Gastroesophageal sphincter (tissue), 4 donors: ENCODE data around the gene ITGB1BP1. TPM values are rescaled to one million over a fixed set of nuclear protein-coding genes. Genes with fewer than 3 reads are reported as not detected.

ENCODE experiments used
- ATAC-seq: fragments of 150-250 bp; one replicate; pipeline ENCODE4 v1.9.1; 2016; ENCODE audit warnings: mild to moderate bottlenecking, moderate library complexity
- H3K27ac ChIP-seq, 4 donors: fragments of 200-600 bp; sonication (generic) in 3 of 4; 1 replicate in 3 of 4; 2 replicates in 1 of 4; pipeline ENCODE4 v1.5.1; 2016 to 2019
- H3K27me3 ChIP-seq: fragments of 200-600 bp; sonication (generic); one replicate; pipeline ENCODE4 v1.5.1; 2019
- H3K36me3 ChIP-seq, 2 donors: fragments of 200-600 bp; sonication (generic); one replicate each; pipeline ENCODE4 v1.5.1; 2019; ENCODE audit warnings: control low read depth in 1 of 2
- H3K4me1 ChIP-seq, 3 donors: fragments of 200-600 bp; sonication (generic); 1 replicate in 2 of 3; 2 replicates in 1 of 3; pipeline ENCODE4 v1.5.1; 2016 to 2019; ENCODE audit warnings: control low read depth in 2 of 3
- H3K4me3 ChIP-seq, 2 donors: fragments of 200-600 bp; sonication (generic); one replicate each; pipeline ENCODE4 v1.5.1; 2019; ENCODE audit warnings: mild to moderate bottlenecking in 1 of 2, moderate library complexity in 1 of 2
- H3K9me3 ChIP-seq, 3 donors: fragments of 200-600 bp; sonication (generic); one replicate each; pipeline ENCODE4 v1.5.1; 2017 to 2019; ENCODE audit warnings: control low read depth in 2 of 3
- CTCF ChIP-seq, 4 experiments: fragments of 200-600 bp in 2 of 4; fragments of 450-650 bp in 2 of 4; sonication (generic) in 1 of 4; IDR thresholded peaks; one replicate each; pipeline ENCODE4 v1.5.1; 2017 to 2019; ENCODE audit warnings: antibody characterized with exemption in 4 of 4, mild to moderate bottlenecking in 2 of 4, moderate library complexity in 2 of 4
- EP300 ChIP-seq: sonication (generic); formaldehyde crosslinking; IDR thresholded peaks from one replicate; pipeline ENCODE4 v1.6.1; 2017; ENCODE audit warnings: antibody characterized with exemption, mild to moderate bottlenecking
- POLR2A ChIP-seq, 2 donors: fragments of 450-650 bp; IDR thresholded peaks; one replicate each; pipeline ENCODE4 v1.6.1; 2017; ENCODE audit warnings: antibody characterized with exemption in 2 of 2, mild to moderate bottlenecking in 2 of 2, moderate library complexity in 1 of 2
- POLR2AphosphoS5 ChIP-seq: sonication (generic); formaldehyde crosslinking; IDR thresholded peaks from one replicate; pipeline ENCODE4 v1.6.1; 2017; ENCODE audit warnings: antibody characterized with exemption
- WGBS, 2 donors: methylation state at CpG; one replicate each; pipeline ENCODE4 v1.1.5; 2018; ENCODE audit warnings: low coverage in 1 of 2; 5-methylcytosine and 5-hydroxymethylcytosine counted together
- total RNA-seq, 4 donors: library from RNA; depleted of rRNA; stranded (reverse); fragments of >200 nt; gene quantifications; one replicate each; pipeline ENCODE4 v1.1.0, GENCODE V29; 2016

ITGB1BP1 gene
- total RNA-seq, 4 donors from 2014 or later = 52.8 to 80.4 (median 69.6) TPM

GRCh38 chr2:9440058-9440727 is 16.9 kb upstream of the ITGB1BP1 start:
- Histone ChIP-seq H3K4me3 (no peak overlapping the region), H3K9me3 (no peaks in the 10 kb centered on the region), H3K27me3 (no peaks in the 10 kb centered on the region), H3K4me1 (no peaks in the 10 kb centered on the region), H3K27ac (no peak overlapping the region), H3K36me3 (peaks cover 0 to 99% of the 10 kb centered on the region in 2 donors)
- TF ChIP-seq POLR2A (IDR thresholded peaks at IDR 0.05) (no peak), EP300 (no peak), POLR2AphosphoS5 (no peak), CTCF (IDR thresholded peaks at IDR 0.05) (no peak)
- ATAC-seq = no peak
- 86 to 89% methylated on average over 1 of the region's 1 CpG for WGBS, 2 donors

GRCh38 chr2:9439536-9439935 is 16.2 kb upstream of the ITGB1BP1 start:
- ATAC-seq = no peak

GRCh38 chr2:9434489-9434888 is 11.2 kb upstream of the ITGB1BP1 start:
- H3K27ac ChIP-seq = no peak overlapping the region
- no peaks in the 10 kb centered on the region for H3K27me3 ChIP-seq
- H3K36me3 ChIP-seq = peaks cover 0 to 98% of the 10 kb centered on the region in 2 donors
- no peak for ATAC-seq
- 67 to 80% methylated on average over 2 of the region's 2 CpGs for WGBS, 2 donors
- H3K4me3 ChIP-seq = no peak overlapping the region
- no peak for TF ChIP-seq POLR2AphosphoS5
- TF ChIP-seq CTCF (IDR thresholded peaks at IDR 0.05) = no peak
- TF ChIP-seq EP300 = no peak
- TF ChIP-seq POLR2A (IDR thresholded peaks at IDR 0.05) = no peak
- no peaks in the 10 kb centered on the region for H3K9me3 ChIP-seq
- no peaks in the 10 kb centered on the region for H3K4me1 ChIP-seq

More at GRCh38 chr2:9439536-9439935, 16.2 kb upstream of the ITGB1BP1 start:
- no peaks in the 10 kb centered on the region for H3K9me3 ChIP-seq
- peaks cover 0 to 99% of the 10 kb centered on the region in 2 donors for H3K36me3 ChIP-seq
- H3K27me3 ChIP-seq = no peaks in the 10 kb centered on the region
- 89 to 100% methylated on average over 1 of the region's 1 CpG for WGBS, 2 donors
- H3K4me1 ChIP-seq = no peaks in the 10 kb centered on the region
- no peak overlapping the region for H3K27ac ChIP-seq
- TF ChIP-seq POLR2A (IDR thresholded peaks at IDR 0.05) (no peak), POLR2AphosphoS5 (no peak), EP300 (no peak), CTCF (IDR thresholded peaks at IDR 0.05) (no peak)
- no peak overlapping the region for H3K4me3 ChIP-seq

GRCh38 chr2:9430316-9431293 is 7.3 kb upstream of the ITGB1BP1 start:
- H3K4me3 ChIP-seq = no peak overlapping the region
- no peak for TF ChIP-seq EP300
- no peak for TF ChIP-seq POLR2A (IDR thresholded peaks at IDR 0.05)
- TF ChIP-seq CTCF (IDR thresholded peaks at IDR 0.05) = no peak
- no peak for TF ChIP-seq POLR2AphosphoS5
- no peaks in the 10 kb centered on the region for H3K4me1 ChIP-seq
- H3K9me3 ChIP-seq = no peaks in the 10 kb centered on the region
- H3K27me3 ChIP-seq = no peaks in the 10 kb centered on the region
- ATAC-seq = no peak
- no peak overlapping the region for H3K27ac ChIP-seq
- H3K36me3 ChIP-seq = peaks cover 0 to 66% of the 10 kb centered on the region in 2 donors
- WGBS, 2 donors = 56 to 67% methylated on average over 2 of the region's 2 CpGs
